Coronary artery (tissue), 2 donors: ENCODE data around the gene KCTD19.

Experiments used
- DNase-seq: peaks from one replicate; pipeline ENCODE4 v3.0.0-alpha.2; 2017; ENCODE audit warnings: low spot score
- H3K27ac ChIP-seq, 2 donors: fragments of 200-600 bp; sonication (generic); one replicate each; pipeline ENCODE4 v1.5.1; 2016 to 2019
- H3K4me3 ChIP-seq: fragments of 200-600 bp; sonication (generic); 2 replicates; pipeline ENCODE4 v1.5.1; 2016; ENCODE audit warnings: mild to moderate bottlenecking, moderate library complexity
- TF ChIP-seq, protein P1 (sequence below): fragments of 200-600 bp; sonication (generic); IDR thresholded peaks from one replicate; pipeline ENCODE4 v1.5.1; 2019; ENCODE audit warnings: antibody characterized with exemption

KCTD19 gene

DNA sequence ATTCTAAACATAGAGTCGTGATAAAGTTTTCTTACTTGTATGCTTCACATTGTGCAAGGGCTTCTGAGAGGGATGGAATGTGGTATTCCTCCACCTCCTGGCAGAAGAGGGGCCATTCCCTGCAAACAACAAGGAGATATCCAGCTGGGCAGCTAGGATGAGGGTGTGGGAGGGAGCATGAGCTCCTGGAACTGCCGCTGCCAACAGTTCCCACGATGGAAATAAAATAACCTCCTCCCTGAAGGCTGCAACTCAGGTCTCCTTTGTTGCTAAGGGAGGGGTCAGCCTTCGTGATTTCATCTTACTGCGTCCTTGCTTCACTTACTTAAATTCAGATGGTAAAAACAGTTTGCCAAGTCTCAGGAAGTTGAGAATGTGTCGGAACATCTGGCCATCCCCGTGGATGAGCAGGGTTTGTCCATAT is 31.6 kb downstream of the KCTD19 start:
- no peak for DNase-seq
- H3K4me3 ChIP-seq: no peak overlapping the region
- no peak overlapping the region for H3K27ac ChIP-seq
- TF ChIP-seq, protein P1, sequence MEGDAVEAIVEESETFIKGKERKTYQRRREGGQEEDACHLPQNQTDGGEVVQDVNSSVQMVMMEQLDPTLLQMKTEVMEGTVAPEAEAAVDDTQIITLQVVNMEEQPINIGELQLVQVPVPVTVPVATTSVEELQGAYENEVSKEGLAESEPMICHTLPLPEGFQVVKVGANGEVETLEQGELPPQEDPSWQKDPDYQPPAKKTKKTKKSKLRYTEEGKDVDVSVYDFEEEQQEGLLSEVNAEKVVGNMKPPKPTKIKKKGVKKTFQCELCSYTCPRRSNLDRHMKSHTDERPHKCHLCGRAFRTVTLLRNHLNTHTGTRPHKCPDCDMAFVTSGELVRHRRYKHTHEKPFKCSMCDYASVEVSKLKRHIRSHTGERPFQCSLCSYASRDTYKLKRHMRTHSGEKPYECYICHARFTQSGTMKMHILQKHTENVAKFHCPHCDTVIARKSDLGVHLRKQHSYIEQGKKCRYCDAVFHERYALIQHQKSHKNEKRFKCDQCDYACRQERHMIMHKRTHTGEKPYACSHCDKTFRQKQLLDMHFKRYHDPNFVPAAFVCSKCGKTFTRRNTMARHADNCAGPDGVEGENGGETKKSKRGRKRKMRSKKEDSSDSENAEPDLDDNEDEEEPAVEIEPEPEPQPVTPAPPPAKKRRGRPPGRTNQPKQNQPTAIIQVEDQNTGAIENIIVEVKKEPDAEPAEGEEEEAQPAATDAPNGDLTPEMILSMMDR: no peak

DNA sequence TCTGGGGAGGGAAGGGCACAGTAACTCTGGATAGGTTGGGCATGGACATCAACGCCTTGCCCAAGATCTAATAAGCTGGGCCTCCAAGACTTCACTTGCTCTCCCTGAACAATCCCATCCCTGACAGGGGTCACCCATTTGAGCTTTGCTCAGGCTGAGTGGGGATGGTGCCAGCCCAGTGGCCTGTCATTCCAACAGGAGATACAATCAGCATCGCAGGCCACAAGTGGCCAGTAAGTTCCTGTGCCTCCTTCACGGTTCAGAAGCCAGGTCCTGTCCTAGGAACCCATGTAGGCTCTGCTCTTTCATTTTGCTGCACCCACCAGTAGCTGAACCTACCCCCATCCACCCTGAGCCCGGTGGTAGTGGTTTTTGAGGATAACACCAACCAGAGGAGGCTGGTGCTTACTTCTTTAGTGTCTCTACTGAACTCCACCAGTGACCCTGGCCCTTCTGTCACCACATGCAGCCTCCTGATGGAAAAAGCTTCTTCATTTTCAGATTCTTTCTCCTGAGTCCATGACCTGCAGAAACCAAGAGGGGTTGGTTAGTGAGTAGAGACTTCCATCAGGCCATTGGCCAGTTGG is 32.3 kb downstream of the KCTD19 start:
- DNase-seq: no peak
- no peak overlapping the region for H3K4me3 ChIP-seq
- H3K27ac ChIP-seq: no peak overlapping the region
- TF ChIP-seq, protein P1: no peak

DNA sequence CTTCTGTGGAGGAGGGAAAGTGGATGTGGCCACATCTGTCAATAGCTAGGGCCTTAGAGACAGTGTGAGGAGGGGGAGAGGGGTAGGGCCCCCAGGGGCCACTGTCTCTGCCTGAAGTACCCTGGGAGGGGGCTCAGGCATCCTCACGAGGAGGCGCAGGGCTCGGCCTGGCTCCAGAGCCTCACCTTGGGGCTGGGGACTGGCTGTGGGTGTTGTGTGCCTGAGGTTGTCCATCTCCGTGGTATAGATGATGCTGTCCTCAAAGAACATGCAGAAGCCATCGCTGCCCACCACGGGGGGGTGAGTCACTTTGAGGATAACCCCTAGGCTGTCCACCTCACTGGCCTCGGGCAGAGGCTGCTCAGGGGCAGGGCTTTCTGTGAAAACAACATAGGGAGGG is 35.1 kb downstream of the KCTD19 start:
- no peak overlapping the region for H3K27ac ChIP-seq

DNA sequence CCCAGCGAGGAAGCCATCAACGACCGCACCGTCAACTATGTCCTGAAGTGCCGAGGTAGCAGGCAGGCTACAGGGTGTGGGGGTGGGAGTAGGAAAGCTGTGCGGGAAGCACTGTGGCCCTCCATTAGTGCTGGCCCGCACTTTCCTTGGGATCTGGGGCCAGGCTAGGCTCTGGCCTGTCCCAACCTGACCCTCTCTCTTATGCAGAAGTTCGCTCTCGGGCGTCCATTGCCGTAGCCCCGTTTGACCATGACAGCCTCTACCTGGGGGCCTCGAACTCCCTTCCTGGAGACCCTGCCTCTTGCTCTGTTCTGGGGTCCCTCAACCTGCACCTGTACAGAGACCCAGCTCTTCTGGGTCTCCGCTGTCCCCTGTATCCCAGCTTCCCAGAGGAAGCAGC is 38.6 kb downstream of the KCTD19 start:
- TF ChIP-seq, protein P1: no peak
- DNase-seq: no peak
- Histone ChIP-seq H3K27ac (no peak overlapping the region), H3K4me3 (no peak overlapping the region)

More for the DNA sequence above, 35.1 kb downstream of the KCTD19 start:
- DNase-seq: no peak
- TF ChIP-seq, protein P1: no peak
- H3K4me3 ChIP-seq: no peak overlapping the region

DNA sequence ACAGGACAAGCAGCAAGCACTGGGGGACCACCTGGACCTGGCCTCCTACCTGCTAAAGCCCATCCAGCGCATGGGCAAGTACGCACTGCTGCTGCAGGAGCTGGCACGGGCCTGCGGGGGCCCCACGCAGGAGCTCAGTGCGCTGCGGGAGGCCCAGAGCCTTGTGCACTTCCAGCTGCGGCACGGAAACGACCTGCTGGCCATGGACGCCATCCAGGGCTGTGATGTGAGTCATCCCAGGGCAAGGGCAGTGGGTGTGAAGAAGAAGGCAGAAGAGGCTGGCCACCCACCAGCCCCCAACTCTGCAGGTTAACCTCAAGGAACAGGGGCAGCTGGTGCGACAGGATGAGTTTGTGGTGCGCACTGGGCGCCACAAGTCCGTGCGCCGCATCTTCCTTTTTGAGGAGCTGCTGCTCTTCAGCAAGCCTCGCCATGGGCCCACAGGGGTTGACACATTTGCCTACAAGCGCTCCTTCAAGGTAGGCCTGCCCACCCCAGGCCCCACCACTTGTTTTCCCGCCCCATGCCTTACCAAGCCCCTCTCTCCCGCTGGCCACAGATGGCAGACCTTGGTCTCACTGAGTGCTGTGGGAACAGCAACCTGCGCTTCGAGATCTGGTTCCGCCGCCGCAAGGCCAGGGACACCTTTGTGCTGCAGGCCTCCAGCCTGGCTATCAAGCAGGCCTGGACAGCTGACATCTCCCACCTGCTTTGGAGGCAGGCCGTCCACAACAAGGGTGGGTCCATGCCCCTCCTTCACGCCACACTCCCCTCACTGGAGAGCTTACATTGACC is 39.9 kb downstream of the KCTD19 start:
- no peak overlapping the region for H3K4me3 ChIP-seq
- H3K27ac ChIP-seq: no peak overlapping the region
- TF ChIP-seq, protein P1: no peak
- DNase-seq: no peak

DNA sequence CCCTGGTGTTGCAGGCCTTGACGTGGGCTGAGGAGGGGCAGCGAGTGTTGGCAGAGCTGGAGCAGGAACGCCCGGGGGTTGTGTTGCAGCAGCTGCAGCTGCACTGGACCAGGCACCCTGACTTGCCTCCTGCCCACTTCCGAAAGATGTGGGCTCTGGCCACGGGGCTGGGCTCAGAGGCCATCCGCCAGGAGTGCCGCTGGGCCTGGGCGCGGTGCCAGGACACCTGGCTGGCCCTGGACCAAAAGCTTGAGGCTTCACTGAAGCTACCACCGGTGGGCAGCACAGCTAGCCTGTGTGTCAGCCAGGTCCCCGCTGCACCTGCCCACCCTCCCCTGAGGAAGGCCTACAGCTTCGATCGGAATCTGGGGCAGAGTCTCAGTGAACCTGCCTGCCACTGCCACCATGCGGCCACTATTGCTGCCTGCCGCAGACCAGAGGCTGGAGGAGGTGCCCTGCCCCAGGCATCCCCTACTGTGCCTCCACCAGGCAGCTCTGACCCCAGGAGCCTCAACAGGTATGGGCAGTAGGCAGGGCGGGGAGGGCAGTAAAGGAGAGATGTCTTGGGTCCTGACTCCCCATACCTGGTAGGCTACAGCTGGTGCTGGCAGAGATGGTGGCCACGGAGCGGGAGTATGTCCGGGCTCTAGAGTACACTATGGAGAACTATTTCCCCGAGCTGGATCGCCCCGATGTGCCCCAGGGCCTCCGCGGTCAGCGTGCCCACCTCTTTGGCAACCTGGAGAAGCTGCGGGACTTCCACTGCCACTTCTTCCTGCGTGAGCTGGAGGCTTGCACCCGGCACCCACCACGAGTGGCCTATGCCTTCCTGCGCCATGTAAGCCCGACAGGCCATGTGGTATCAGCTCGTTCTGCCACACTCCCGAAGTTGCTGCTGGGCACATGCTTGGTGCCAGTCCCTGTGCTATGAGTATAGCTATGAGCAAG is 41.6 kb downstream of the KCTD19 start:
- TF ChIP-seq, protein P1: peak; percentile 21
- H3K27ac ChIP-seq: no peak overlapping the region
- no peak for DNase-seq
- H3K4me3 ChIP-seq: no peak overlapping the region
